Natural killer cell treated with Interleukin-12 subunit alpha and Interleukin-12 subunit beta and Interleukin-15 and Interleukin-18, amount 100 ng/mL, for 72 hours (primary cell): Measurements from ENCODE around the gene POLE4. TPM values are rescaled to one million over a fixed set of nuclear protein-coding genes. Genes with fewer than 3 reads are reported as not detected.
A peak's percentile ranks its signal among the peaks of the same experiment; 100 is the strongest.

Experiments
- ATAC-seq, 2 donors: fragments of 150-1000 bp; cut with Tn5 transposase in 1 of 2; sonication (Bioruptor Pico), chemical (Tn5 transposase) in 1 of 2; 2 replicates each; pipeline ENCODE4 v1.10.0; 2021
- DNase-seq: peaks from one replicate; pipeline ENCODE4 v3.0.0; 2022; ENCODE audit warnings: low spot score
- H3K27ac Mint-ChIP-seq, 2 donors: 1 replicate in 1 of 2; 2 replicates in 1 of 2; pipeline ENCODE4 v1.8.0; 2022; ENCODE audit warnings: mixed read lengths in 2 of 2, mild to moderate bottlenecking in 1 of 2, moderate library complexity in 1 of 2
- H3K27me3 Mint-ChIP-seq, 2 donors: 1 replicate in 1 of 2; 2 replicates in 1 of 2; pipeline ENCODE4 v1.8.0; 2022; ENCODE audit warnings: mixed read lengths in 2 of 2
- H3K36me3 Mint-ChIP-seq: one replicate; pipeline ENCODE4 v1.8.0; 2022; ENCODE audit warnings: mixed read lengths
- H3K4me1 Mint-ChIP-seq, 2 donors: 1 replicate in 1 of 2; 2 replicates in 1 of 2; pipeline ENCODE4 v1.8.0; 2022; ENCODE audit warnings: low read depth in 2 of 2, mixed read lengths in 2 of 2, mild to moderate bottlenecking in 1 of 2
- H3K4me3 Mint-ChIP-seq: one replicate; pipeline ENCODE4 v1.8.0; 2022; ENCODE audit warnings: mixed read lengths
- H3K9me3 Mint-ChIP-seq: 2 replicates; pipeline ENCODE4 v1.8.0; 2022; ENCODE audit warnings: mixed read lengths
- total RNA-seq, 2 donors: library from RNA; stranded (reverse); gene quantifications; one replicate each; pipeline ENCODE4 v1.2.3, GENCODE V29; 2022

Gene POLE4
- total RNA-seq, 2 donors from 2014 or later: 32.8 to 60.7 TPM

DNA sequence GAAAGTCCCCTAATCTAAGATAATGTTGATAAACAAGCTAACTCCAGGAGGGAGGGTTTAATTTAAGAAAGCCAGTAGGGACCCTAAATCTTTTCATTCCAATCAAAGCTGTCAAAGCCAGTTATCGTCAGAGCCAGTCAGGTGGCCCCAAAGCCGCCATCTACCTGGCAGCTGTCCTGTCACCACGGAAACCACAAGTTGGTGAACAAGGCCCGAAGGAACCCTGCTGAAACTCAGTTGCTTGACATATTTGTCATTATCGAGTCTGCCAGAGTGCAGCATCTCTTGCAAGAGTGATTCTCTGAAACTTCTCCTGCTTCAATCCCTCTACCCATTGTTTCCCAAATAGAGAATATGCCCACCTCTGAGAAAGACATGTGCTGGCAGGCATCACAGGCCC, 30.8 kb upstream of the POLE4 start:
- H3K4me1 Mint-ChIP-seq: no peaks in the 10 kb centered on the region
- H3K27me3 Mint-ChIP-seq: peaks cover 0 to 22% of the 10 kb centered on the region in 2 donors
- no peaks in the 10 kb centered on the region for H3K9me3 Mint-ChIP-seq
- H3K27ac Mint-ChIP-seq: no peak overlapping the region
- ATAC-seq (no peak), DNase-seq (no peak)
- no peak overlapping the region for H3K4me3 Mint-ChIP-seq
- peaks cover 10% of the 10 kb centered on the region for H3K36me3 Mint-ChIP-seq

DNA sequence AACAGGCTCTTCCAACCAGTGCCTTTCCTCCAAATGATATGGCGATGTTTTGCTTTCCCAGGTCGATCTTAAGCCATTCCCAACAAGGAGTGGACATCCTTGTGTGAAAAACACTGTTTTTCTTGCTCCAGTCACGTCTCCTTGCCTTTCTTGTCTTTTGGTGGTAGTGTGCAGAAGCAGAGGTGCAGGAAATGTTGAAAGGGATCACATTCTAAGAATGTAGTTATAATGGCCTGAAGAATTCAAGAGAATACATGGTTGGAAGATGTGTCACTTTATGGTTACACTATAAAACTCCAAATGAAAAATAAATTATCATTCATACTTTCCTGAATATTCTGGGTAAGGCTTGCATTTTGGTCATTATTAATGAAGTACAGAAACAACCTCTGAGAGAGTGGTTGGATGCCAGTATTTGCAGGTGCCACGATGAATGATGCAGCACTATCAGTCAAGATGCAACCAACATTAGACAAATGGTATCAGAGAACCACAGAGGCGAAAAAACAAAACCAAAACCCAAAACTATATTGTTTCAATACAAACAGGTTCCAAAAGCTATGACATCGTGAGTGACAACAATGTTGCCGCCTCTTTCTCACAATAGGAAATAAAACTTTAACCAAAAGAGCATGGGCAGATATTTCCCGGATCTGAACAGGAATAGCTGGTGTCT, 27.5 kb upstream of the POLE4 start:
- Mint-ChIP-seq H3K27me3 (peaks cover 0 to 32% of the 10 kb centered on the region in 2 donors), H3K4me1 (no peaks in the 10 kb centered on the region), H3K27ac (no peak overlapping the region), H3K4me3 (no peak overlapping the region), H3K9me3 (no peaks in the 10 kb centered on the region), H3K36me3 (peaks cover 10% of the 10 kb centered on the region)
- no peak for ATAC-seq
- DNase-seq: no peak

DNA sequence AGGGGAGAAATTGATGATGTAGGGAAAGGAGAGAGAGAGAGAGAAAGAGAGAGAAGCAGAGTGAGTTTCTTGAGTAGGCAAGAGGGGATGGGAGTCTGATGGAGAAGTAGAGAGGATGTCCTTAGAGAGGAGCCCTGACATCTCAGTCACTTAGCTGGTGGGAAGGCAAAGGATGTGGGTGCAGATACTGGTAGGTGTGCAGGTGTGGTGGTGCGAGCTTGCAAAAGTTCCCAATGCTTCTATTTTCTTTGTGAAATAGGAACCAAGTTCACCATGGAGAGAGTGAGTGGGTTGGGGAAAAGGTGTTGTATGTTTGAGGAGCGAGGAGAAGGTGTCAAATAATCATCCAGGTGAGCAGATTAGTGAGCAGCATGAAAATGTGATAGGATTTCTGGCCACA, 26.5 kb upstream of the POLE4 start:
- DNase-seq: no peak
- Mint-ChIP-seq H3K4me1 (no peaks in the 10 kb centered on the region), H3K4me3 (no peak overlapping the region), H3K27ac (no peak overlapping the region), H3K27me3 (peaks cover 0 to 39% of the 10 kb centered on the region in 2 donors), H3K36me3 (peaks cover 10% of the 10 kb centered on the region), H3K9me3 (no peaks in the 10 kb centered on the region)
- no peak for ATAC-seq

DNA sequence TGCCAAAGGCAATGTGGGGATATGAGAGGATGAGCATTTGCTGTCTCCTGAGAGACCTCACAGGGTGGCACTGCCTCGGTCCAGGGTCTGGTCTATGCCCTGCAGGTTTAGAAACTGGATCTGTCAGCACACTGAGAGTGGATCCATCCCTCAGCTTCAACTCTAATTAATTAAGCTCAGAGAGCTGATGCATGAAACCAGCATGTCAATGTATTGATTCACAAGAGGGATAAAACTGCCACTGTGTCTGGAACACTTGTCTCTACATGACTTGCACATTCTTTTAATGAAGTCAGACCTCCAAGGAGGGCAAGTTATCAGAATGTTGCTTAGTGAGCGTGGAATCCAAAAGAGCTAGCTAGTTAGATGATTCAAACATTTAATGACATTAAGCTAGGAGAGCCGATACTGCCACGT, 22.5 kb upstream of the POLE4 start:
- ATAC-seq (no peak), DNase-seq (no peak)
- Mint-ChIP-seq H3K27me3 (peaks cover 0 to 39% of the 10 kb centered on the region in 2 donors), H3K27ac (no peak overlapping the region), H3K4me3 (no peak overlapping the region), H3K4me1 (peaks cover 0 to 5% of the 10 kb centered on the region in 2 donors), H3K36me3 (no peaks in the 10 kb centered on the region), H3K9me3 (no peaks in the 10 kb centered on the region)

DNA sequence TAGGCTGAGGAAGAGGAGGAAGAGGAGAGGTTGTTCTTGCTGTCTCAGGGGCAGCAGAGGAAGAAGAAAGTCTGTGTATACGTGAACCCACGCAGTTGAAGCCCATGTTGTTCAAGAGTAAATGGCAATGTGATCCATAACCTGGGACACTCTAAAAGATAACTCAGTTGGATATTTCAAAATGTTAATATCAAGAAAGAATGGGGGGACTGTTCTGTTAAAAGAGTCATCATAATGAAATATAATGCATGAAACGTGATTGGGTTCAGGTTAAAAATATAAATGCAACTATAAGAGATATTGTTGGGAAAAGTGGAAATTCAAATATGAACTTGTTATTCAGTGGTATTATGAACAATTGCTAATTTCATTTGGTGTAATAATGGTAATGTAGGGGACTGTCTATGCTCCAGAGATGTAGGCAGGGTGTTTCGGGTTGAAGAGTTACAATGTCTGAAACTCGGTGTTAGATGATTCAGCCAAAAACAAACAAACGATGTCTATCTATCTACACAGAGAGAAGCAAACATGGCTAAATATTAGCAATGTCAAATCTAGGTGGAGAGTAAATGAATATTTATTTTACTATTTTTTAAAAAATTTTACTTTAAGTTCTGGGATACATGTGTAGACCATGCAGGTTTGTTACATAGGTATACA, 21.1 kb upstream of the POLE4 start:
- no peak overlapping the region for H3K4me3 Mint-ChIP-seq
- peaks cover 0 to 5% of the 10 kb centered on the region in 2 donors for H3K4me1 Mint-ChIP-seq
- DNase-seq: no peak
- no peaks in the 10 kb centered on the region for H3K36me3 Mint-ChIP-seq
- H3K27me3 Mint-ChIP-seq: peaks cover 0 to 33% of the 10 kb centered on the region in 2 donors
- no peak overlapping the region for H3K27ac Mint-ChIP-seq
- no peaks in the 10 kb centered on the region for H3K9me3 Mint-ChIP-seq
- ATAC-seq: no peak

DNA sequence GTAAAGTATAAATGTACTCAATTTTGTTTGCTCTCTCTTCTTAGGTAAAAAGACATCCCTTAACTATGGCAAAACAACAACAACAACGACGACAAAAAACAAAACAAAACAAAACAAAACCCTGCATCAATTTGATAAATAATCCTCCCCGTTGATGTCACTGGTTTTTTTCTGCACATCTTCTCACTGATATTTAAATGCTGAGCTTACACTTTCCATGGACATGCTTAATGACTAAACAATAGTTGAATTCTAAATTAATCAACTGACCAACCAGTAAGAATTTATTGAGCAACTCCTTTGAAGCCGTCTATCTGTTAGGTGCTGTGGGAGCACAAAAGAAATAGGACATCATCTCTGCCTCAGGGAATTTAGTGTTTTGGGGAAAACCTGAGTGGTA, 20.2 kb upstream of the POLE4 start:
- ATAC-seq: no peak
- Mint-ChIP-seq H3K36me3 (no peaks in the 10 kb centered on the region), H3K27ac (no peak overlapping the region), H3K4me3 (no peak overlapping the region), H3K9me3 (no peaks in the 10 kb centered on the region), H3K27me3 (peaks cover 0 to 32% of the 10 kb centered on the region in 2 donors), H3K4me1 (peaks cover 0 to 5% of the 10 kb centered on the region in 2 donors)
- no peak for DNase-seq

DNA sequence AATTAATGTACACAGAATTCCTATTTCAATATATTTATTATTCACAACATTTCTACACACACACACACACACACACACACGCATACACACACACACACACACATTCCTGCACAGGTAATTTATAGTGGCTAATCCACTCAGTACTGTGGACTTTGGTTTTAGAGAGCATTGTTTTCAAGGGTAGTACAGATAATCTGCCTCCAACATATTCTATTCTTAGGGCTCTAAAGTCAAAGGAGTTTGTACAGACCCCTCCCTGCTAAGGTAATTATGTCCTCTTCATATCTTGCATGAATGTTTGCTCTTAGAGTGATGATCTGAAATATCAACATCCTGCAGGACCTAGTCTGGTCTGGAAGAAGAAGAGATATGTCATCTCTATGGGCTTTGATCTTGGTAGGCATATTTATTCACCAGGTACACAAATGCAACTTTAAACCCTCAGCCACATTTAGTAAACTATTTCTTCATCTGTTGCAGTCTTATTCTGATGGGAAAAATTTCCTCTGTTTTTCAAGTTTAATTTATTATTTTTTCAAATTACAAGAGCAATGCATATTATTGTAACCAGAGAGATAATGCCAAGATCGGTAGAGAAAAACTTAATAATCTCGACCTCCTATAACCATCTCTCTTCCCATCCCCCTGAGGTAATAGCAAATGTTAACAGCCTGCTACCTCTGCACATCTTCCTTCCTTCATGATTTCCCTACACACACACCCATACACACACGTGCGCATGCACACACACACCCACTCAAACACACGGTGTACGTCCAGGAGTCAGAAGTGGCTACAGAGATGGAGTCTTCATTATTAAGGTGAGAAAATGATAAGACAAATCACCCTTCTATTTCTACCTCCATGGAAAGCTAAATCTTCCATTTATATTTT, 18.3 kb upstream of the POLE4 start:
- DNase-seq (no peak), ATAC-seq (no peak)
- Mint-ChIP-seq H3K36me3 (no peaks in the 10 kb centered on the region), H3K27ac (no peak overlapping the region), H3K4me3 (no peak overlapping the region), H3K4me1 (peaks cover 0 to 8% of the 10 kb centered on the region in 2 donors), H3K27me3 (peaks cover 0 to 39% of the 10 kb centered on the region in 2 donors), H3K9me3 (no peaks in the 10 kb centered on the region)

DNA sequence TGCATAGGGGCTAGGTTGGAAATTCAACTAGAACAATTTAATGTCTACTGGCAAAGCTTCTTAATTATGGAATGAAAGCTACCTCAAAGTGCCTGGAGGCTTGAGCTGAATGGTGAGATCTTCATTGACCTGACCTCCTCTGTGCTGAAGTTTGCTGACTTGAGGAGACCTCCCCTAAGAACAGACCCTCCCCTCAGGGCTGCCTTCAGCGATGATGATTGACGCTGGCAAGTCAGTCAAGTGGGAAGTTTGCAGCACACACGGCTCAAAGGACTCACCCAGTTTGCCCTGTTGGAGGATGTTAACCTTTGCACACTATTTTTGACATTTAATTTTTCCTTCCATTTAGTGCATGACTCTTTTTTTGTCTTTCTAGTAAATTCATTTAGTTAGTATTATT, 17.2 kb upstream of the POLE4 start:
- Mint-ChIP-seq H3K4me3 (no peak overlapping the region), H3K9me3 (no peaks in the 10 kb centered on the region), H3K4me1 (peaks cover 0 to 15% of the 10 kb centered on the region in 2 donors), H3K36me3 (no peaks in the 10 kb centered on the region), H3K27me3 (peaks cover 0 to 44% of the 10 kb centered on the region in 2 donors), H3K27ac (no peak overlapping the region)
- DNase-seq: no peak
- no peak for ATAC-seq

DNA sequence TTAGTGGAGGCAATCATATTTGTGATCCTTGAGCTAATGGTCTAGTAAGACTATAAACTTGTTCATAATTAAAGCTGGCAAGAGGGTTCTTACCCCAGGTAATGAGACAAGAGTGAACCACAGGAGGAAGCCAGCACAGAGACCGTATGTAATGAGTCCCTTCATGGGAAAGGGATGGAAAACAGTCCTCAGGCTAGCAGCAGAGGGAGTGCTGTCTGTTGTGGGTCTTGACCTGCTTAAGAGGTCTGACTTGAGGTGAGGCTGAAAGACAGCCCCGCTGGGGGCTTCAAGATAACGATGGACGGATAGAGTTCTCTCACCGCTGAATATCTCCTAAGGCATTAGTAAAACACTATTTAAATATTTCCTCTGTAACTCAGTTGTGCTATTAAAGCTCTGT, 16.2 kb upstream of the POLE4 start:
- H3K27me3 Mint-ChIP-seq: peaks cover 0 to 34% of the 10 kb centered on the region in 2 donors
- H3K4me3 Mint-ChIP-seq: no peak overlapping the region
- no peak overlapping the region for H3K27ac Mint-ChIP-seq
- no peak for ATAC-seq
- peaks cover 0 to 15% of the 10 kb centered on the region in 2 donors for H3K4me1 Mint-ChIP-seq
- H3K36me3 Mint-ChIP-seq: no peaks in the 10 kb centered on the region
- H3K9me3 Mint-ChIP-seq: no peaks in the 10 kb centered on the region
- DNase-seq: no peak

DNA sequence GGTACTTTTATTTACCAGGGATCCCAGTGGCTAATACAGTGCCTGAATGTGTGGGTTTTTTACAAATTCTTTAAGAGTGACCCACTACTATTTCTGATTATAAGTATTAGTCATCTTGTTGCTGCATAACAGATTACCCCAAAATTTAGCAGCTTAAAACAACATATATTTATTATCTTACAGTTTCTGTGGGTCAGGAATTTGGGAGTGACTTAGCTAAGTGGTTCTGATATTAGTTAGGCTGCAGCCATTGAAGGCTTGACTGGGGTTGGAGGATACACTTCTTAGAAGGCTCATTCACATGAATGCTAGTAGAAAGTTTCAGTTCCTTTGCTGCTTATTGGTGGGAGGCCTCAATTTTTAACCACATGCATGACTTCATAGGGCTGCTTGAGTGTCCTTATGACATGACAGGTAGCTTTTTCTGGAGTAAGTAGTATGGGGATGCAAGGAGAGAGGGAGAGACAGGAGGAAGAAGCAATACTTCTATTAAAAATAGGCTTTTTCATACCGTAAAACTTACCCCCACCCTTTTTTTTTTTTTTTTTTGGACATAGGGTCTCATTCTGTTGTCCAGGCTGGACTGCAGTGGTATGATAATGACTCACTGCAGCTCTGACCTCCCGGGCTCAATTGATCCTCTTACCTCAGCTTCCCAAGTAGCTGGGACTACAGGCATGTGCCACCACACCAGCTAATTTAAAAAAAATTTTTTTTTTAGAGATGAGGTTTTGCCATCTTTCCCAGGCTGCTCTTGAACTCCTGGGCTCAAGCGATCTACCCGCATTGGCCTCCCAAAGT, 13.3 kb upstream of the POLE4 start:
- H3K4me3 Mint-ChIP-seq: peak overlapping the region; percentile 8
- H3K27ac Mint-ChIP-seq: no peak overlapping the region
- peaks cover 15% of the 10 kb centered on the region for H3K36me3 Mint-ChIP-seq
- peaks cover 0 to 39% of the 10 kb centered on the region in 2 donors for H3K27me3 Mint-ChIP-seq
- ATAC-seq: peak in 1 of 2 donors; percentile 87
- H3K9me3 Mint-ChIP-seq: no peaks in the 10 kb centered on the region
- H3K4me1 Mint-ChIP-seq: peaks cover 0 to 10% of the 10 kb centered on the region in 2 donors
- DNase-seq: no peak

DNA sequence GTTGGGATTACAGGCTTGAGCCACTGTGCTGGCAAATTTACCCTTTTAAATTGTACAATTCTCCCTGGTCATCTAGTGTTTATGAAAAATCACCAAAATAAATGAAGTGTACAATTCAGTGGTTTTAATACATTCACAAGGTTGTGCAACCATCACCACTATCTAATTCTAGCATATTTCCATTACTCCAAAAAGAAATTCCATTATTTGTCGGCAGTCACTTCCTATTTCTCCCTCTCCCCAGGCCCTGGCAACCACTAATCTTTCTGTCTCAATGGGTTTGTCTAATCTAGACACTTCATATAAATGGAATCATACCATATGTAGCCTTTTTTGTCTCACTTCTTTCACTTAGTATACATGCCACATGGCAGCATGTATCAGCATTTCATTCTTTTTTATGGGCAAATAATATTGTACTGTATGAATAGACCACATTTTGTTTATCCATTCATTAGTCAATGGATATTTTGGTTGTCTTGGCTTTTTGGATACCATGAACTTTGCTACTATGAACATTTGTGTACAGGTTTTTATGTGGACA, 12.6 kb upstream of the POLE4 start:
- no peak for DNase-seq
- Mint-ChIP-seq H3K4me1 (peaks cover 0 to 10% of the 10 kb centered on the region in 2 donors), H3K9me3 (no peaks in the 10 kb centered on the region), H3K27ac (no peak overlapping the region), H3K27me3 (peaks cover 0 to 39% of the 10 kb centered on the region in 2 donors), H3K36me3 (peaks cover 15% of the 10 kb centered on the region), H3K4me3 (peak overlapping the region; percentile 8)
- ATAC-seq: no peak

DNA sequence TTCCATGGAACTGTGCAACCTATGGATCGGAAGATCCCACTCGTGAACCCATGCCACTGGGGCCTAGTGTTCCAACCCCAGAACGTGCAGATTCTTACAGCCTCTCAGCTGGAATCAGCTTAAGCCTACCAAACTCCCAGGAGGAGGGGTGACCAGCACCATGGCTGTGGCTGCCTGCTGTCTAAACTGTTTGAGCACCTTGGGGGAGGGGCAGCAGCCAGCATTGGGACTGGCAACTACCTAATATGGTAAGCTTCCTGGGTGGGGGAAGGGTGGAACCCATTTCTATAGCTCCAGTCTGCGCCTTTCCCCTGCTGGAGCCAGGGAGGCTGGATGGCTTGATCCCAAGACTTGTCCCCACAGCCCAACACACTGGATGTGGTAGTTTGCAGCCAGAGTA, 10.7 kb upstream of the POLE4 start:
- no peak for ATAC-seq
- Mint-ChIP-seq H3K4me1 (peaks cover 0 to 10% of the 10 kb centered on the region in 2 donors), H3K27me3 (peaks cover 0 to 39% of the 10 kb centered on the region in 2 donors), H3K36me3 (peaks cover 15% of the 10 kb centered on the region), H3K27ac (no peak overlapping the region), H3K4me3 (no peak overlapping the region), H3K9me3 (no peaks in the 10 kb centered on the region)
- no peak for DNase-seq

DNA sequence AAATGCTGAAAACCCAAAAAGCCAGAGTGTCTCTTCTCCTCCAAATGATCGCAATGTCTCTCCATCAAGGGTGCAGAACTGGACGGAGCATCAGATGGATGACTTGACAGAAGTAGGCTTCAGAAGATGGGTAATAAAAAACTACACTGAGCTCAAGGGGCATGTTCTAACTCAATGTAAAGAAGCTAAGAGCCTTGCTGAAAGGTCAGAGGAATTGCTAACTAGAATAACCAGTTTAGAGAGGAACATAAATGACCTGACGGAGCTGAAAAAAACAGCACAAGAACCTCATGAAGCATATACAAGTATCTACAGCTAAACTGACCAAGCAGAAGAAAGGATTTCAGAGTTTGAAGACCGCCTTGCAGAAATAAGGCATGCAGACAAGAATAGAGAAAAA, 9.7 kb upstream of the POLE4 start:
- H3K9me3 Mint-ChIP-seq: no peaks in the 10 kb centered on the region
- H3K4me3 Mint-ChIP-seq: no peak overlapping the region
- DNase-seq (no peak), ATAC-seq (no peak)
- H3K27me3 Mint-ChIP-seq: peaks cover 0 to 32% of the 10 kb centered on the region in 2 donors
- H3K4me1 Mint-ChIP-seq: peaks cover 0 to 10% of the 10 kb centered on the region in 2 donors
- no peak overlapping the region for H3K27ac Mint-ChIP-seq
- H3K36me3 Mint-ChIP-seq: peaks cover 15% of the 10 kb centered on the region
